Fibroblast of lung (primary cell): Measurements from ENCODE around the gene NECTIN4. TPM values are rescaled to one million over a fixed set of nuclear protein-coding genes. Genes with fewer than 3 reads are reported as not detected.

Source experiments
- DNase-seq, 2 donors: peaks; one replicate each; pipeline versions ENCODE4 v3.0.0 to v3.0.0-alpha.2; 2010; ENCODE audit warnings: low read depth in 2 of 2
- H2AFZ ChIP-seq: 2 replicates; pipeline ENCODE4 v1.5.1; 2012; ENCODE audit warnings: low read length, control low read depth, inconsistent platforms
- H3K27ac ChIP-seq: 2 replicates; pipeline ENCODE4 v1.5.1; 2011; ENCODE audit warnings: low read length, control low read depth; ENCODE audit not compliant: insufficient read depth
- H3K27me3 ChIP-seq: 2 replicates; pipeline ENCODE4 v1.5.1; 2011; ENCODE audit warnings: mild to moderate bottlenecking, low read length; ENCODE audit not compliant: control insufficient read depth, insufficient read depth
- H3K36me3 ChIP-seq: 2 replicates; pipeline ENCODE4 v1.5.1; 2011; ENCODE audit warnings: low read length; ENCODE audit not compliant: control insufficient read depth, insufficient read depth
- H3K4me1 ChIP-seq: 2 replicates; pipeline ENCODE4 v1.5.1; 2011; ENCODE audit warnings: low read length; ENCODE audit not compliant: control insufficient read depth, insufficient read depth; ENCODE audit errors: extremely low read depth
- H3K4me2 ChIP-seq: 2 replicates; pipeline ENCODE4 v1.5.1; 2011; ENCODE audit warnings: low read length, control low read depth; ENCODE audit not compliant: insufficient read depth; ENCODE audit errors: extremely low read depth
- H3K4me3 ChIP-seq, 4 experiments: fragments of 200-600 bp in 1 of 4; sonication (generic) in 1 of 4; replicated peaks in 1 of 4; 2 replicates each; pipeline ENCODE4 v1.5.1; 2011 to 2016; ENCODE audit warnings: low read length in 4 of 4, low read depth in 3 of 4, mild to moderate bottlenecking in 3 of 4, control low read depth in 2 of 4, inconsistent platforms in 1 of 4, mixed read lengths in 1 of 4; ENCODE audit not compliant: insufficient read depth in 1 of 4; ENCODE audit errors: control extremely low read depth in 1 of 4
- H3K79me2 ChIP-seq: 2 replicates; pipeline ENCODE4 v1.5.1; 2012; ENCODE audit warnings: mild to moderate bottlenecking, low read length, inconsistent platforms; ENCODE audit not compliant: control insufficient read depth, insufficient read depth
- H3K9ac ChIP-seq: 2 replicates; pipeline ENCODE4 v1.5.1; 2011; ENCODE audit warnings: mild to moderate bottlenecking, low read length, control low read depth; ENCODE audit not compliant: insufficient read depth
- H3K9me3 ChIP-seq: 2 replicates; pipeline ENCODE4 v1.5.1; 2012; ENCODE audit warnings: low read depth, low read length; ENCODE audit not compliant: control insufficient read depth, insufficient read depth
- H4K20me1 ChIP-seq: 2 replicates; pipeline ENCODE4 v1.5.1; 2011; ENCODE audit warnings: low read length; ENCODE audit not compliant: control insufficient read depth, insufficient read depth; ENCODE audit errors: extremely low read depth
- EZH2 ChIP-seq: IDR thresholded peaks from 2 replicates; pipeline ENCODE4 v1.5.1; 2012; ENCODE audit warnings: low read length, control low read depth, mild to moderate bottlenecking; ENCODE audit errors: missing control alignments
- polyA plus RNA-seq, 2 donors: library from polyadenylated mRNA; depleted of rRNA in 1 of 2; stranded (reverse) in 1 of 2; unstranded in 1 of 2; fragments of >200 nt; gene quantifications; 2 replicates each; pipeline ENCODE4 v1.2.1, GENCODE V29; 2011 to 2012; ENCODE audit warnings: missing spikeins in 1 of 2
- total RNA-seq: library from RNA; depleted of rRNA; stranded (reverse); fragments of >200 nt; gene quantifications from 2 replicates; pipeline ENCODE4 v1.2.1, GENCODE V29; 2014
- TF ChIP-seq, protein P1 (sequence below), 2 donors: IDR thresholded peaks in 1 of 2; conservative IDR thresholded peaks in 1 of 2; 1 replicate in 1 of 2; 2 replicates in 1 of 2; pipeline ENCODE4 v1.5.1; 2011 to 2012; ENCODE audit warnings: low read length in 2 of 2, control low read depth in 1 of 2, inconsistent platforms in 1 of 2, low read depth in 1 of 2, mild to moderate bottlenecking in 1 of 2

The NECTIN4 gene
- total and polyA plus RNA-seq, 2 donors (not counting 1 experiment from before 2014, with no cell fraction given), result 0.16 to 0.33 TPM

DNA sequence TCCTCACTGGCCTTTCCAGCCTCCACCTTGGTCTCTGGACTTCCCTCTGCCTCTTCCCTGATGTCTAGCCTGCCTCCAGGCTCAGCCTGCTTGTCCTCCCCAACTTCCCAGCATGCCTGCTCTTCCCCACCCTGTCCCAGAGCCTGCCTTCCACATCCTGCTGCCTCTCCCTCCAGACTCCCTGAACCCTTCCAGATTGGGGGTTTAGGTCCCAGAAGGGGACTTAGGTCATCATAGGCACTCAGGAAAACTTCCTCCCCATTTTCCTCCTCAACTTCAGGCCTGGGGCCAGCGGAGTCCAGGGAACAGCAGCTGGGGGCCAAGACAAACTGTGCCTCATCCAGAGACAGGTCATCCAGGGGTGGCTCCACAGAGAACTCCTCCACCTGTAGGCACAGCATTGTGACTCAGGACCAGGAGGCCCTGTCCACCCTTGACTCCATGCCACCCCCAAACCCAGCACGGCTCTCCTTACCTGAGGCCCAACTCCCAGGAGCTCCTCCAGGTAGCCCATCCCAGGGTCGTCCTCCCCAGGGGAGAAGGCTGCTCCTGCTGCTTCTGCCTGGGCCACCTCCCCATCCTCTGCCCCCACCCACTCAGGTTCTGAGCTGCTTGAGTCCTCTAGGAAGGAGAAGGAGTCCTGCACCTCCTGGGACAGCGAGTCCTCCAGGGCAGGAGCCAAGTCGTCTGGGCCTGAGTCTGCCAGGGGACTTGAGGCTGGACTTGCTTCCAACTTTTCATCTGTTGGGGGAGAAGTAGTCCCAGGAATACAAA, 40.2 kb downstream of the NECTIN4 start:
- no peak overlapping the region for H3K4me3 ChIP-seq
- H3K36me3 ChIP-seq, result no peaks in the 10 kb centered on the region
- no peak for TF ChIP-seq EZH2
- TF ChIP-seq, protein P1, sequence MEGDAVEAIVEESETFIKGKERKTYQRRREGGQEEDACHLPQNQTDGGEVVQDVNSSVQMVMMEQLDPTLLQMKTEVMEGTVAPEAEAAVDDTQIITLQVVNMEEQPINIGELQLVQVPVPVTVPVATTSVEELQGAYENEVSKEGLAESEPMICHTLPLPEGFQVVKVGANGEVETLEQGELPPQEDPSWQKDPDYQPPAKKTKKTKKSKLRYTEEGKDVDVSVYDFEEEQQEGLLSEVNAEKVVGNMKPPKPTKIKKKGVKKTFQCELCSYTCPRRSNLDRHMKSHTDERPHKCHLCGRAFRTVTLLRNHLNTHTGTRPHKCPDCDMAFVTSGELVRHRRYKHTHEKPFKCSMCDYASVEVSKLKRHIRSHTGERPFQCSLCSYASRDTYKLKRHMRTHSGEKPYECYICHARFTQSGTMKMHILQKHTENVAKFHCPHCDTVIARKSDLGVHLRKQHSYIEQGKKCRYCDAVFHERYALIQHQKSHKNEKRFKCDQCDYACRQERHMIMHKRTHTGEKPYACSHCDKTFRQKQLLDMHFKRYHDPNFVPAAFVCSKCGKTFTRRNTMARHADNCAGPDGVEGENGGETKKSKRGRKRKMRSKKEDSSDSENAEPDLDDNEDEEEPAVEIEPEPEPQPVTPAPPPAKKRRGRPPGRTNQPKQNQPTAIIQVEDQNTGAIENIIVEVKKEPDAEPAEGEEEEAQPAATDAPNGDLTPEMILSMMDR (conservative IDR thresholded peaks at IDR 0.05 in 1 of 2, IDR thresholded peaks at IDR 0.05 in 1 of 2; ENCODE audit: low read depth in 1 of 2, low read length in 2 of 2), result no peak
- H3K9ac ChIP-seq, result no peak overlapping the region
- no peaks in the 10 kb centered on the region for H3K27me3 ChIP-seq
- H3K27ac ChIP-seq, result no peak overlapping the region
- H3K79me2 ChIP-seq, result peaks cover 5% of the 10 kb centered on the region
- H3K9me3 ChIP-seq, result no peaks in the 10 kb centered on the region
- no peaks in the 10 kb centered on the region for H3K4me1 ChIP-seq
- no peak for DNase-seq
- no peak overlapping the region for H2AFZ ChIP-seq
- no peaks in the 10 kb centered on the region for H4K20me1 ChIP-seq
- no peak overlapping the region for H3K4me2 ChIP-seq

GRCh38 chr1:161047436-161048420, 41.6 kb downstream of the NECTIN4 start:
- H3K27me3 ChIP-seq, result no peaks in the 10 kb centered on the region
- DNase-seq, result no peak
- no peak overlapping the region for H3K4me3 ChIP-seq
- no peaks in the 10 kb centered on the region for H3K4me1 ChIP-seq
- H4K20me1 ChIP-seq, result no peaks in the 10 kb centered on the region
- no peak overlapping the region for H3K9ac ChIP-seq
- no peaks in the 10 kb centered on the region for H3K36me3 ChIP-seq
- H2AFZ ChIP-seq, result no peak overlapping the region
- TF ChIP-seq, protein P1 (conservative IDR thresholded peaks at IDR 0.05 in 1 of 2, IDR thresholded peaks at IDR 0.05 in 1 of 2; ENCODE audit: low read depth in 1 of 2, low read length in 2 of 2), result no peak
- no peak for TF ChIP-seq EZH2
- no peaks in the 10 kb centered on the region for H3K9me3 ChIP-seq
- H3K27ac ChIP-seq, result no peak overlapping the region
- H3K79me2 ChIP-seq, result peaks cover 15% of the 10 kb centered on the region
- H3K4me2 ChIP-seq, result no peak overlapping the region
